Activated CD4-positive, alpha-beta T cell treated with anti-CD3 and anti-CD28 coated beads, Interleukin-2, amount 50 U/mL, for 24 hours (primary cell): ENCODE results near the gene OR4M1.
"Not testable (repeated sequence)": the region's sequence is repeated elsewhere in the genome, so short reads cannot be mapped to it uniquely, and the experiment has no call there.

Experiments
- DNase-seq, 2 donors: peaks; one replicate each; pipeline ENCODE4 v3.0.0-alpha.2; 2020; ENCODE audit warnings: low read depth in 1 of 2, low spot score in 1 of 2

OR4M1 gene

GRCh38 chr14:19821016-19821415, 47.7 kb downstream of the OR4M1 start:
- DNase-seq = not testable (repeated sequence)

DNA sequence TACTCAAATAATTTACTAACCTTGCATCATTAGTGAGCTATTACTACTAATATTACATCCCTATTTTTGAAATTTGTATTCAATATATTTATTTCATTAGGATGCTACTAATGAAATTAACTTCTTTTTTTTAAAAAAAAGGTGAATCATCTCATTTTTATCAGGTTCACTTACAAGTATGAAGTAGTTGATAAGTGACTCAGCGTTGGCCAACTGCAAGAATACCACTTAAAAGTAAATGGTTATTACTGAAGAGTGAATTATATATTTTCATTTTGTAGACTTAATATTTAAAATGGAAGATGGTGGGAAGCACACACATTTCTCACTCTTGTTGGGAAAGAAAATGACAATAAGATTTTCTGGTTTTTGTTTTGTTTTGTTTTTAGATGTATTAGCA, 49.9 kb downstream of the OR4M1 start:
- DNase-seq = no peak

DNA sequence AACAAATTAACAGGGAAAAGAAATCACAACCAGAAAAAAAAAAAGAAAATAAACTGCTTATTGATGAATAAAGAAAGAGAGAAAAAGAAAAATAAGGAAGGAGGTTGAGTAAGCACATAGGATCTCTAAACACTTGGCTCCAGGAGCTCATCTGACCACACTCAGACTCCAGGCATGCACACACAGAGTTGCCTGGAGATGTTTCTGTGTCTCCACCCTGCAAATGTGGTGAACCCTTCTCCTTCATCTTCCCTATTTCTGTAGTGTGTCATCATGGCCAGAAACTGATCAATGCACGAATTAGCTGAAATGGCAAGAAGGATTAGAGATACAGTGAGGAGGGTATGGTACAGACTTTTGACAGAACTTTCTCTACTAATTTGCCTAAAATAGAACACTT, 50.5 kb downstream of the OR4M1 start:
- DNase-seq = no peak

DNA sequence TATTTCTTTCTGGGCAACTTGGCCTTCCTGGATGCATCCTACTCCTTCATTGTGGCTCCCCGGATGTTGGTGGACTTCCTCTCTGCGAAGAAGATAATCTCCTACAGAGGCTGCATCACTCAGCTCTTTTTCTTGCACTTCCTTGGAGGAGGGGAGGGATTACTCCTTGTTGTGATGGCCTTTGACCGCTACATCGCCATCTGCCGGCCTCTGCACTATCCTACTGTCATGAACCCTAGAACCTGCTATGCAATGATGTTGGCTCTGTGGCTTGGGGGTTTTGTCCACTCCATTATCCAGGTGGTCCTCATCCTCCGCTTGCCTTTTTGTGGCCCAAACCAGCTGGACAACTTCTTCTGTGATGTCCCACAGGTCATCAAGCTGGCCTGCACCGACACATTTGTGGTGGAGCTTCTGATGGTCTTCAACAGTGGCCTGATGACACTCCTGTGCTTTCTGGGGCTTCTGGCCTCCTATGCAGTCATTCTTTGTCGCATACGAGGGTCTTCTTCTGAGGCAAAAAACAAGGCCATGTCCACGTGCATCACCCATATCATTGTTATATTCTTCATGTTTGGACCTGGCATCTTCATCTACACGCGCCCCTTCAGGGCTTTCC, 54.4 kb downstream of the OR4M1 start:
- not testable (repeated sequence) for DNase-seq

DNA sequence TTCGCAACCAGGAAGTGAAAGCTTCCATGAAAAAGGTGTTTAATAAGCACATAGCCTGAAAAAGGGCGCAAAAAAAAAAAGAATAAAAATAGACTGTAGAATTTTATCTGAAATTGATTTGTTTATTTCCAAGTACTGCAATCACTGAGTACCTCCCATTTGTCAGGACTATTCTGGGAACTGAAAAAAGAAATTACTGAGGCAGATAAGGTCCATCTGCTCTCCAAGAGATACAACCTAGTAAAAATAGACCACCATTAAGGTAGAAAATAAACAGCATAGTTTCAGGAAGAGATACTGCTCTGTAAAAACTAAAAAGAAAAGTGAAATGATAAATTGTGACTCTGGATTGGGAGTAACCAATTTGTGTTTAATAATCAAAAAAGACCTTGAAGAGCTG, 55.0 kb downstream of the OR4M1 start:
- no peak for DNase-seq
